HepG2 (cell line): ENCODE data around the gene SLC4A8. TPM values are rescaled to one million over a fixed set of nuclear protein-coding genes. Genes with fewer than 3 reads are reported as not detected.

ENCODE experiments used
- ATAC-seq: fragments of 200-7000 bp; cut with Tn5 transposase; 3 replicates; pipeline ENCODE4 v1.9.1; 2020; ENCODE audit warnings: mild to moderate bottlenecking, moderate library complexity
- BruUV-seq: library from RNA; stranded (reverse); fragments of 400-500 nt; replicated peaks from 2 replicates; lab custom pipeline; 2021; lab: Mats Ljungman, UMichigan
- CTCF ChIA-PET: fragments of 300-600 bp; formaldehyde crosslinking; extraction: SDS; loops from one replicate; lab custom pipeline; 2021; ENCODE audit warnings: low total read pairs, inconsistent platforms, low intra/inter-chr PET ratio; lab: Yijun Ruan, JAX
- POLR2A ChIA-PET: fragments of 350-600 bp; sonication (Branson Sonifier 250); formaldehyde crosslinking; loops from one replicate; lab custom pipeline; 2020; ENCODE audit warnings: antibody characterized with exemption, inconsistent platforms; lab: Yijun Ruan, JAX
- DNase-seq: peaks from one replicate; pipeline ENCODE4 v3.0.0-alpha.2; 2015; ENCODE audit warnings: low spot score
- FAIRE-seq: peaks from 3 replicates; lab custom pipeline; 2011; peaks lifted over from hg19 to GRCh38; lab: Jason Lieb, UNC
- H2AFZ ChIP-seq: one replicate; pipeline ENCODE4 v1.6.1; 2011; ENCODE audit warnings: low read length, inconsistent platforms
- H3K27ac ChIP-seq: fragments of 300-600 bp; 3 replicates; pipeline ENCODE4 v1.8.0; 2011; ENCODE audit warnings: mixed run types, mild to moderate bottlenecking, mixed read lengths, low read length, inconsistent platforms; ENCODE audit not compliant: insufficient read depth; ENCODE audit errors: extremely low read length
- H3K27me3 ChIP-seq, 2 experiments: fragments of 200-600 bp in 1 of 2; 2 replicates in 1 of 2; 3 replicates in 1 of 2; pipeline versions ENCODE4 v1.6.0 to v1.8.0; 2011; ENCODE audit warnings: low read length in 2 of 2, mild to moderate bottlenecking in 2 of 2, moderate library complexity in 2 of 2, inconsistent platforms in 1 of 2; ENCODE audit not compliant: insufficient read depth in 2 of 2, control insufficient read depth in 1 of 2
- H3K36me3 ChIP-seq, 2 experiments: fragments of 200-600 bp in 1 of 2; replicated peaks in 1 of 2; 2 replicates in 1 of 2; 3 replicates in 1 of 2; pipeline versions ENCODE4 v1.5.1 to v1.8.0; 2011; ENCODE audit warnings: low read length in 2 of 2, inconsistent platforms in 1 of 2; ENCODE audit not compliant: insufficient read depth in 2 of 2, control insufficient read depth in 1 of 2
- H3K4me1 ChIP-seq: 2 replicates; pipeline ENCODE4 v1.5.1; 2012; ENCODE audit warnings: low read length, inconsistent platforms; ENCODE audit not compliant: insufficient read depth
- H3K4me2 ChIP-seq: 2 replicates; pipeline ENCODE4 v1.6.0; 2011; ENCODE audit warnings: low read depth, low read length, inconsistent platforms
- H3K4me3 ChIP-seq, 3 experiments: fragments of 200-600 bp in 1 of 3; sonication (generic), shearing (Covaris generic) in 1 of 3; replicated peaks in 1 of 3; 2 replicates each; pipeline ENCODE4 v1.5.1; 2011 to 2016; ENCODE audit warnings: low read length in 3 of 3, inconsistent platforms in 2 of 3, low read depth in 2 of 3, mild to moderate bottlenecking in 2 of 3, control low read depth in 1 of 3, mixed read lengths in 1 of 3; ENCODE audit not compliant: insufficient read depth in 1 of 3
- H3K79me2 ChIP-seq: one replicate; pipeline ENCODE4 v1.6.1; 2011; ENCODE audit warnings: low read length, inconsistent platforms; ENCODE audit not compliant: insufficient read depth
- H3K9ac ChIP-seq: 2 replicates; pipeline ENCODE4 v1.6.0; 2011; ENCODE audit warnings: mild to moderate bottlenecking, low read depth, low read length, inconsistent platforms; ENCODE audit not compliant: insufficient read depth
- H3K9me3 ChIP-seq: 2 replicates; pipeline ENCODE4 v1.5.1; 2012; ENCODE audit warnings: mild to moderate bottlenecking, low read length
- H4K20me1 ChIP-seq: 2 replicates; pipeline ENCODE4 v1.6.0; 2011; ENCODE audit warnings: inconsistent platforms, mild to moderate bottlenecking, low read length, moderate library complexity; ENCODE audit not compliant: insufficient read depth
- ARID4A ChIP-seq: sonication (generic); formaldehyde crosslinking; IDR thresholded peaks from 2 replicates; pipeline ENCODE4 v1.5.0; 2020; ENCODE audit warnings: mild to moderate bottlenecking, missing genetic modification reagents, borderline replicate concordance
- HOMEZ ChIP-seq: IDR thresholded peaks from 2 replicates; pipeline ENCODE4 v1.6.1; 2016; ENCODE audit warnings: low read depth
- MYC ChIP-seq: sonication (generic); formaldehyde crosslinking; IDR thresholded peaks from 2 replicates; pipeline ENCODE4 v1.9.0; 2021; ENCODE audit warnings: missing genetic modification reagents, borderline replicate concordance
- NR2F6 ChIP-seq, 2 experiments: IDR thresholded peaks; 2 replicates each; pipeline ENCODE4 v1.6.1; 2016; ENCODE audit warnings: antibody characterized with exemption in 1 of 2, mild to moderate bottlenecking in 1 of 2
- PHF5A ChIP-seq: IDR thresholded peaks from one replicate; pipeline ENCODE4 v1.6.1; 2018; ENCODE audit warnings: low read depth, missing genetic modification reagents; ENCODE audit not compliant: unreplicated experiment
- SRF ChIP-seq: IDR thresholded peaks from 2 replicates; pipeline ENCODE4 v1.6.1; 2011; ENCODE audit warnings: mild to moderate bottlenecking, low read depth, low read length, moderate library complexity
- ZNF547 ChIP-seq: sonication (generic); formaldehyde crosslinking; IDR thresholded peaks from 2 replicates; pipeline ENCODE4 v1.5.1; 2020; ENCODE audit warnings: mild to moderate bottlenecking, missing genetic modification reagents
- ZNF737 ChIP-seq: sonication (generic); formaldehyde crosslinking; IDR thresholded peaks from 2 replicates; pipeline ENCODE4 v1.5.0; 2020; ENCODE audit warnings: missing genetic modification reagents, mild to moderate bottlenecking, borderline replicate concordance
- ZUFSP ChIP-seq: sonication (generic); formaldehyde crosslinking; IDR thresholded peaks from 2 replicates; pipeline ENCODE4 v1.9.0; 2021; ENCODE audit warnings: missing genetic modification reagents, mild to moderate bottlenecking, borderline replicate concordance
- WGBS: methylation state at CpG from one replicate; pipeline ENCODE4 v1.1.6; 2017; ENCODE audit warnings: low lambda C conversion rate; 5-methylcytosine and 5-hydroxymethylcytosine counted together
- in situ Hi-C: cut with HindIII; loops from 2 replicates; pipeline ENCODE4 v1.10.0; 2017; ENCODE audit warnings: low pct_unique_long_range_greater_than_20kb; ENCODE audit not compliant: extremely low pct_ligation_motif_present
- intact Hi-C: fragments of 100-400 bp; cut with micrococcal nuclease; formaldehyde crosslinking; loops from one replicate; pipeline ENCODE4 v1.10.0; 2022; ENCODE audit not compliant: unreplicated experiment
- polyA plus RNA-seq, 8 experiments: library from polyadenylated mRNA; depleted of rRNA in 3 of 8; stranded (reverse) in 7 of 8; unstranded in 1 of 8; fragments of >200 nt; fragmentation: Illumina TruSeq in 4 of 8; extraction: Trizol in 4 of 8; gene quantifications; 2 replicates each; pipeline versions ENCODE4 v1.2.1 to v1.2.3, GENCODE V29; 2011 to 2016; ENCODE audit warnings: low read depth in 4 of 8, missing spikeins in 1 of 8, mixed read lengths in 1 of 8; ENCODE audit not compliant: insufficient read depth in 1 of 8
- total RNA-seq, 5 experiments: library from RNA; depleted of rRNA; stranded (reverse); fragments of >200 nt; fragmentation: Illumina TruSeq; extraction: Trizol; gene quantifications; 2 replicates each; pipeline ENCODE4 v1.2.3, GENCODE V29; 2016; ENCODE audit warnings: low read depth in 1 of 5

Gene SLC4A8
- total and polyA plus RNA-seq, 2 of the 13 experiments (the other 11 are each of a cell fraction or from before 2014, with no cell fraction given), result under 0.01 to 0.07 TPM

GRCh38 chr12:51448618-51449256 lies 24.1 kb downstream of the SLC4A8 start:
- CTCF ChIA-PET, result no interaction called here
- no peaks in the 10 kb centered on the region for H4K20me1 ChIP-seq
- H2AFZ ChIP-seq, result no peak overlapping the region
- TF ChIP-seq NR2F6 (IDR thresholded peaks at IDR 0.05) (no peak), NR2F6 (CRISPR knock-in tag; IDR thresholded peaks at IDR 0.05) (no peak)
- H3K4me2 ChIP-seq, result no peak overlapping the region
- POLR2A ChIA-PET, result no interaction called here
- H3K27ac ChIP-seq, result no peak overlapping the region
- BruUV-seq, result no TSS peak
- no peaks in the 10 kb centered on the region for H3K79me2 ChIP-seq
- H3K9me3 ChIP-seq, result no peaks in the 10 kb centered on the region
- no peak overlapping the region for H3K4me3 ChIP-seq
- in situ Hi-C loops (no loop called here), intact Hi-C loops (no loop called here)
- no peak overlapping the region for H3K9ac ChIP-seq
- DNase-seq (no peak), ATAC-seq (no peak), FAIRE-seq (no peak)
- H3K27me3 ChIP-seq, result no peaks in the 10 kb centered on the region
- WGBS, result 19% methylated on average over 3 of the region's 3 CpGs
- H3K4me1 ChIP-seq, result no peaks in the 10 kb centered on the region
- no peaks in the 10 kb centered on the region for H3K36me3 ChIP-seq

- Histone ChIP-seq H4K20me1 (no peaks in the 10 kb centered on the region), H3K4me3 (no peak overlapping the region), H3K27ac (no peak overlapping the region), H3K79me2 (no peaks in the 10 kb centered on the region), H2AFZ (no peak overlapping the region), H3K36me3 (no peaks in the 10 kb centered on the region), H3K4me2 (no peak overlapping the region), H3K9ac (no peak overlapping the region), H3K4me1 (no peaks in the 10 kb centered on the region), H3K27me3 (no peaks in the 10 kb centered on the region), H3K9me3 (no peaks in the 10 kb centered on the region)
- FAIRE-seq, result no peak
- POLR2A ChIA-PET, result no interaction called here
- CTCF ChIA-PET, result no interaction called here
- no peak for ATAC-seq
- in situ Hi-C loops (no loop called here), intact Hi-C loops (no loop called here)
- 9% methylated on average over 3 of the region's 3 CpGs for WGBS
- BruUV-seq, result no TSS peak
- no peak for DNase-seq
- no peak for TF ChIP-seq ZNF547 (CRISPR knock-in tag)
- no peak for TF ChIP-seq HOMEZ
- no peak for TF ChIP-seq ARID4A (CRISPR knock-in tag)
- no peak for TF ChIP-seq SRF
- no peak for TF ChIP-seq ZNF737 (CRISPR knock-in tag)
- TF ChIP-seq ZUFSP (CRISPR knock-in tag), result no peak
- no peak for TF ChIP-seq MYC (CRISPR knock-in tag)
- TF ChIP-seq PHF5A, result no peak
These were observed 25.1 kb downstream of the SLC4A8 start for GRCh38 chr12:51449580-51450246.
